Sigmoid colon (tissue), 7 donors: Measurements from ENCODE around the gene ENG. TPM values are rescaled to one million over a fixed set of nuclear protein-coding genes. Genes with fewer than 3 reads are reported as not detected.

Source experiments
- DNase-seq: peaks from one replicate; pipeline ENCODE4 v3.0.0-alpha.2; 2019
- H3K27ac ChIP-seq, 4 donors: fragments of 200-600 bp; sonication (generic); one replicate each; pipeline ENCODE4 v1.5.1; 2016 to 2019; ENCODE audit warnings: mild to moderate bottlenecking in 1 of 4
- H3K27me3 ChIP-seq, 3 donors: fragments of 200-600 bp; sonication (generic); one replicate each; pipeline ENCODE4 v1.5.1; 2019; ENCODE audit warnings: mild to moderate bottlenecking in 1 of 3
- H3K36me3 ChIP-seq, 4 donors: fragments of 200-600 bp; sonication (generic); one replicate each; pipeline ENCODE4 v1.5.1; 2016 to 2019
- H3K4me1 ChIP-seq, 4 donors: fragments of 200-600 bp; sonication (generic); one replicate each; pipeline ENCODE4 v1.5.1; 2017 to 2019
- H3K4me3 ChIP-seq, 4 donors: fragments of 200-600 bp; sonication (generic); one replicate each; pipeline ENCODE4 v1.5.1; 2017 to 2019; ENCODE audit warnings: mild to moderate bottlenecking in 2 of 4, moderate library complexity in 1 of 4
- H3K9me3 ChIP-seq, 4 donors: fragments of 200-600 bp in 3 of 4; sonication (generic) in 3 of 4; one replicate each; pipeline versions ENCODE4 v1.5.1 to v1.6.1; 2013 to 2019
- CTCF ChIP-seq, 4 experiments: fragments of 450-650 bp in 3 of 4; fragments of 200-600 bp in 1 of 4; IDR thresholded peaks; one replicate each; pipeline ENCODE4 v1.5.1; 2016 to 2019; ENCODE audit warnings: antibody characterized with exemption in 4 of 4, mild to moderate bottlenecking in 3 of 4, moderate library complexity in 2 of 4
- EP300 ChIP-seq, 4 donors: sonication (generic); formaldehyde crosslinking; IDR thresholded peaks; one replicate each; pipeline ENCODE4 v1.6.1; 2017; ENCODE audit warnings: antibody characterized with exemption in 4 of 4
- POLR2A ChIP-seq, 2 donors: fragments of 450-650 bp; IDR thresholded peaks; one replicate each; pipeline ENCODE4 v1.6.1; 2016; ENCODE audit warnings: antibody characterized with exemption in 2 of 2, mild to moderate bottlenecking in 2 of 2, moderate library complexity in 2 of 2
- POLR2AphosphoS5 ChIP-seq, 4 donors: sonication (generic); formaldehyde crosslinking; IDR thresholded peaks; one replicate each; pipeline ENCODE4 v1.6.1; 2017; ENCODE audit warnings: antibody characterized with exemption in 4 of 4
- WGBS, 2 donors: extraction: QIAGEN DNeasy Blood & Tissue Kit; methylation state at CpG; one replicate each; pipeline ENCODE4 v1.1.7; 2013; 5-methylcytosine and 5-hydroxymethylcytosine counted together
- intact Hi-C: fragments of 100-400 bp; cut with DNase I; formaldehyde crosslinking; loops from one replicate; pipeline ENCODE4 v1.15.1; 2023
- polyA plus RNA-seq, 3 donors: library from polyadenylated mRNA; stranded (reverse); fragments of 200-250 nt; gene quantifications; one replicate each; pipeline ENCODE4 v1.2.3, GENCODE V29; 2013
- total RNA-seq, 4 donors: library from RNA; depleted of rRNA; stranded (reverse); fragments of >200 nt; gene quantifications; one replicate each; pipeline ENCODE4 v1.1.0, GENCODE V29; 2016
- donor health status: healthy with polysubstance abuse.
- donor health status: Bipolar disorder and iron deficiency.
- donor health status: healthy.

The ENG gene
- total and polyA plus RNA-seq, 7 donors, result 5.4 to 50.4 (median 22.7) TPM

- intact Hi-C loops, result loop anchor here (2.0 to 5.0 kb wide), 3 partner anchors 17 to 115 kb away; partner anchors contain the start of gene ST6GALNAC4
- peak overlapping the region; percentile 88 to 95 (median 92) for H3K27ac ChIP-seq
- no peaks in the 10 kb centered on the region for H3K27me3 ChIP-seq
- 22 to 30% methylated on average over 10 of the region's 10 CpGs for WGBS, 2 donors
- TF ChIP-seq POLR2A (IDR thresholded peaks at IDR 0.05), result no peak
- peak in 2 of 4 experiments; percentile 12 for TF ChIP-seq CTCF (IDR thresholded peaks at IDR 0.05)
- TF ChIP-seq EP300 (IDR thresholded peaks at IDR 0.05), result peak in 1 of 4 donors; percentile 7
- peak; percentile 33 to 62 (median 47) for TF ChIP-seq POLR2AphosphoS5 (IDR thresholded peaks at IDR 0.05)
- H3K36me3 ChIP-seq, result peaks cover 0 to 25% (median 7%) of the 10 kb centered on the region in 4 donors
- H3K4me1 ChIP-seq, result peaks cover 0 to 27% (median 24%) of the 10 kb centered on the region in 4 donors
- H3K4me3 ChIP-seq, result peak overlapping the region; percentile 50 to 81 (median 70)
- DNase-seq, result no peak
- H3K9me3 ChIP-seq, result no peaks in the 10 kb centered on the region
Observed at GRCh38 chr9:127801955-127802575, 52.4 kb downstream of the ENG start.

- WGBS, 2 donors, result 23 to 50% methylated on average over 11 of the region's 11 CpGs
- Histone ChIP-seq H3K36me3 (peaks cover 0 to 11% (median 4%) of the 10 kb centered on the region in 4 donors), H3K9me3 (no peaks in the 10 kb centered on the region), H3K27ac (no peak overlapping the region), H3K4me1 (peaks cover 0 to 18% (median 9%) of the 10 kb centered on the region in 4 donors), H3K27me3 (no peaks in the 10 kb centered on the region), H3K4me3 (no peak overlapping the region)
- TF ChIP-seq POLR2AphosphoS5 (IDR thresholded peaks at IDR 0.05) (peak in 1 of 4 donors; percentile 4), EP300 (IDR thresholded peaks at IDR 0.05) (no peak), POLR2A (IDR thresholded peaks at IDR 0.05) (no peak), CTCF (IDR thresholded peaks at IDR 0.05) (no peak)
- intact Hi-C loops, result no loop called here
- DNase-seq, result no peak
Observed at GRCh38 chr9:127796852-127797370, 57.5 kb downstream of the ENG start.

GRCh38 chr9:127796225-127796813 lies 58.1 kb downstream of the ENG start:
- TF ChIP-seq POLR2AphosphoS5 (IDR thresholded peaks at IDR 0.05), result peak in 1 of 4 donors; percentile 32
- TF ChIP-seq EP300 (IDR thresholded peaks at IDR 0.05), result no peak
- Histone ChIP-seq H3K9me3 (no peaks in the 10 kb centered on the region), H3K27me3 (no peaks in the 10 kb centered on the region), H3K4me3 (no peak overlapping the region), H3K4me1 (peaks cover 0 to 14% (median 7%) of the 10 kb centered on the region in 4 donors), H3K36me3 (peaks cover 0 to 17% (median 9%) of the 10 kb centered on the region in 4 donors), H3K27ac (peak overlapping the region in 1 of 4 donors; percentile 0)
- peak; percentile 84 for DNase-seq
- 41 to 46% methylated on average over 8 of the region's 8 CpGs for WGBS, 2 donors
- intact Hi-C loops, result no loop called here

- no peaks in the 10 kb centered on the region for H3K9me3 ChIP-seq
- H3K4me3 ChIP-seq, result no peak overlapping the region
- TF ChIP-seq POLR2A (IDR thresholded peaks at IDR 0.05) (no peak), CTCF (IDR thresholded peaks at IDR 0.05) (no peak), EP300 (IDR thresholded peaks at IDR 0.05) (no peak), POLR2AphosphoS5 (IDR thresholded peaks at IDR 0.05) (no peak)
- peaks cover 14 to 38% (median 27%) of the 10 kb centered on the region in 4 donors for H3K36me3 ChIP-seq
- intact Hi-C loops, result no loop called here
- H3K27ac ChIP-seq, result peak overlapping the region in 2 of 4 donors; percentile 30 to 36
- no peaks in the 10 kb centered on the region for H3K27me3 ChIP-seq
- peaks cover 0 to 28% (median 15%) of the 10 kb centered on the region in 4 donors for H3K4me1 ChIP-seq
- 69 to 81% methylated on average over 14 of the region's 14 CpGs for WGBS, 2 donors
- DNase-seq, result no peak
Observed at GRCh38 chr9:127794001-127794791, 60.3 kb downstream of the ENG start.
